K562 (cell line): ENCODE measurements around the gene AKAP3.

Experiments used
- FOXA1 ChIP-seq: fragments of 450-650 bp; IDR thresholded peaks from 2 replicates; pipeline ENCODE4 v1.6.1; 2016; ENCODE audit warnings: mild to moderate bottlenecking, borderline replicate concordance
- GATA2 ChIP-seq: sonication (generic); formaldehyde crosslinking; IDR thresholded peaks from 2 replicates; pipeline ENCODE4 v1.4.0; 2020; ENCODE audit warnings: mild to moderate bottlenecking, missing genetic modification reagents
- JUNB ChIP-seq: fragments of 450-650 bp; formaldehyde crosslinking; conservative IDR thresholded peaks from 2 replicates; pipeline ENCODE4 v1.4.0; 2020; ENCODE audit warnings: mild to moderate bottlenecking

GRCh38 chr12:4648104-4648500 lies 749 bp downstream of the AKAP3 start:
- no peak for TF ChIP-seq JUNB (CRISPR knock-in tag)
- TF ChIP-seq GATA2, result no peak
- no peak for TF ChIP-seq FOXA1
